Peyer's patch (tissue), 4 donors: ENCODE results near the gene COL9A3.

Source experiments
- CTCF ChIP-seq, 6 experiments: fragments of 450-650 bp in 4 of 6; fragments of 200-600 bp in 2 of 6; sonication (generic) in 1 of 6; IDR thresholded peaks; one replicate each; pipeline ENCODE4 v1.5.1; 2017 to 2019; ENCODE audit warnings: antibody characterized with exemption in 6 of 6, mild to moderate bottlenecking in 3 of 6, moderate library complexity in 1 of 6
- POLR2A ChIP-seq, 2 donors: fragments of 450-650 bp; IDR thresholded peaks; one replicate each; pipeline ENCODE4 v1.5.1; 2017; ENCODE audit warnings: antibody characterized with exemption in 2 of 2, mild to moderate bottlenecking in 2 of 2, moderate library complexity in 2 of 2

- TF ChIP-seq CTCF (IDR thresholded peaks at IDR 0.05) (no peak), POLR2A (IDR thresholded peaks at IDR 0.05) (no peak)
Measured at GRCh38 chr20:62889871-62890270, 73.0 kb downstream of the COL9A3 start.
